VCaP (cell line): ENCODE data around the gene NOX5.

Experiments
- H3K27ac ChIP-seq: fragments of 450-650 bp; 2 replicates; pipeline ENCODE4 v1.5.1; 2017
- CTCF ChIP-seq: fragments of 450-650 bp; conservative IDR thresholded peaks from 2 replicates; pipeline ENCODE4 v1.5.1; 2017; ENCODE audit warnings: mild to moderate bottlenecking, moderate library complexity

NOX5 gene

DNA sequence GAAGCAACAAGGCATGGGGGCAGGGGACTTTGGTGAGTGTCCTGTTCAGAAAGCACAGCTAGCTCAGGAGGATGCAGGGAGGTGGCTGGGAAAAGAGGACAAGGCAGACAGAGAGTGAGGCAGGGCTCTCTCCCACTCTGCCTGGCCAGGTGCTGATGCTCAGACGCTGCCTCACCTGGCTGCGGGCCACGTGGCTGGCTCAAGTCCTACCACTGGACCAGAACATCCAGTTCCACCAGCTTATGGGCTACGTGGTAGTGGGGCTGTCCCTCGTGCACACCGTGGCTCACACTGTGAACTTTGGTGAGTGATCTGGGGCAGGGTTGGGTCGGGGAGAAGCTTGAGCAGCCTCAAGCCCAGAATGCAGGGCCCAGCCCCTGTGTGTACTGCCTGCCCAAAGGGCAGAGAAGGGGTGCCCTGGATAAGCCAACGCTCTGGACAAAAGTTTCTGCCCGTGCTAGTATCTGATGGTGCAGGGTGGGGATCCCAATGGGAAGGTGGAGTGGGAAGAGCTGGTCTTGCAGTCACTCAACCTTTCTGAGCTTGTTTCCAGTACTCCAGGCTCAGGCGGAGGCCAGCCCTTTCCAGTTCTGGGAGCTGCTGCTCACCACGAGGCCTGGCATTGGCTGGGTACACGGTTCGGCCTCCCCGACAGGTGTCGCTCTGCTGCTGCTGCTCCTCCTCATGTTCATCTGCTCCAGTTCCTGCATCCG is 20.9 kb downstream of the NOX5 start:
- H3K27ac ChIP-seq = peak overlapping the region; percentile 56
- no peak for TF ChIP-seq CTCF

GRCh38 chr15:69035918-69036258 is 21.4 kb downstream of the NOX5 start:
- no peak for TF ChIP-seq CTCF
- H3K27ac ChIP-seq = peak overlapping the region; percentile 56

GRCh38 chr15:69036826-69037225 is 22.3 kb downstream of the NOX5 start:
- H3K27ac ChIP-seq = no peak overlapping the region
- no peak for TF ChIP-seq CTCF

- TF ChIP-seq CTCF = no peak
Measured at GRCh38 chr15:69037482-69037881, 23.0 kb downstream of the NOX5 start.

DNA sequence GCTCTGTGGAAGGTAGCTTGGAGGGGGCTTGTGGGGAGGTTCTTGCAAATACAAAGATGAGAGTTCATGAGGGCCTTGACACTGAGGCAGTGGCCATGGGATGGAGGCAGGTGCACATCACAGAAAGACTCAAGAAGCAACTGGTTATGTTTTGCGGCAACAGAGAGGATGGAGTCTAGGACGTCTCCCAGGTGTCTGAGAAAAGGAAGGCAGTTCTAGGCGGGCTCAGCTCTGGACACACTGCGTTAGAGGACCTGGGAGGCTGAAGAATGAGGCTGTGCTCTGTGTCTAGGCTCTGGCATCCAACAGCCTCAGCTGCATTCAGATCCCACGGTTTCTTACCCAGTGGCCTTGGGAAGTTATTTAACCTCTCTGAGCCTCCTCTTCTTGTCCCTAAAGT is 23.5 kb downstream of the NOX5 start:
- TF ChIP-seq CTCF = no peak
- no peak overlapping the region for H3K27ac ChIP-seq

More at GRCh38 chr15:69037482-69037881, 23.0 kb downstream of the NOX5 start:
- H3K27ac ChIP-seq = no peak overlapping the region

GRCh38 chr15:69038508-69038907 is 24.0 kb downstream of the NOX5 start:
- no peak for TF ChIP-seq CTCF

GRCh38 chr15:69039516-69040225 is 25.2 kb downstream of the NOX5 start:
- H3K27ac ChIP-seq = no peak overlapping the region
- no peak for TF ChIP-seq CTCF

More at GRCh38 chr15:69038508-69038907, 24.0 kb downstream of the NOX5 start:
- no peak overlapping the region for H3K27ac ChIP-seq
